Stimulated activated CD4-positive, alpha-beta T cell treated with anti-CD3 and anti-CD28 coated beads, Interleukin-12 subunit alpha, Interleukin-12 subunit beta, amount 100 ng/mL, for 4 hours (primary cell): Measurements from ENCODE around the gene KCNMA1.

Source experiments
- DNase-seq: peaks from one replicate; pipeline ENCODE4 v3.0.0-alpha.2; 2020

The KCNMA1 gene

GRCh38 chr10:77051837-77052236 is 585.8 kb downstream of the KCNMA1 start:
- no peak for DNase-seq

- DNase-seq: no peak
Measured at GRCh38 chr10:77049896-77050295, 587.7 kb downstream of the KCNMA1 start.

- DNase-seq: no peak
Measured at GRCh38 chr10:77049146-77049545, 588.5 kb downstream of the KCNMA1 start.

- DNase-seq: no peak
Measured at GRCh38 chr10:77045085-77045484, 592.5 kb downstream of the KCNMA1 start.

- DNase-seq: no peak
Measured at GRCh38 chr10:77043420-77043763, 594.2 kb downstream of the KCNMA1 start.

- DNase-seq: no peak
Measured at GRCh38 chr10:77042706-77043419, 594.7 kb downstream of the KCNMA1 start.

- no peak for DNase-seq
Measured at GRCh38 chr10:77041636-77042258, 595.9 kb downstream of the KCNMA1 start.

GRCh38 chr10:77038407-77038806 is 599.2 kb downstream of the KCNMA1 start:
- DNase-seq: no peak

GRCh38 chr10:77037735-77038403 is 599.7 kb downstream of the KCNMA1 start:
- DNase-seq: no peak

- no peak for DNase-seq
Measured at GRCh38 chr10:77036993-77037734, 600.4 kb downstream of the KCNMA1 start.

GRCh38 chr10:77036276-77036675 is 601.3 kb downstream of the KCNMA1 start:
- DNase-seq: no peak

- no peak for DNase-seq
Measured at GRCh38 chr10:77034795-77035194, 602.8 kb downstream of the KCNMA1 start.

GRCh38 chr10:77034240-77034639 is 603.4 kb downstream of the KCNMA1 start:
- DNase-seq: no peak

GRCh38 chr10:77032188-77032570 is 605.4 kb downstream of the KCNMA1 start:
- DNase-seq: no peak

- DNase-seq: no peak
Measured at GRCh38 chr10:77031531-77032187, 605.9 kb downstream of the KCNMA1 start.

- DNase-seq: no peak
Measured at GRCh38 chr10:77030974-77031373, 606.6 kb downstream of the KCNMA1 start.

- no peak for DNase-seq
Measured at GRCh38 chr10:77029777-77030717, 607.6 kb downstream of the KCNMA1 start.

GRCh38 chr10:77028042-77028441 is 609.6 kb downstream of the KCNMA1 start:
- no peak for DNase-seq

- no peak for DNase-seq
Measured at GRCh38 chr10:77027576-77027975, 610.0 kb downstream of the KCNMA1 start.

- no peak for DNase-seq
Measured at GRCh38 chr10:77027141-77027540, 610.5 kb downstream of the KCNMA1 start.

GRCh38 chr10:77026148-77026547 is 611.5 kb downstream of the KCNMA1 start:
- no peak for DNase-seq

- DNase-seq: no peak
Measured at GRCh38 chr10:77024461-77024860, 613.1 kb downstream of the KCNMA1 start.
